ENCODE data around the gene TRAPPC1.
"Not testable (repeated sequence)": the region's sequence is repeated elsewhere in the genome, so short reads cannot be mapped to it uniquely, and the experiment has no call there.

Gene TRAPPC1

GRCh38 chr17:7931709-7932482, at the start of gene TRAPPC1, which contains the start of gene CNTROB:
TSS of gene TRAPPC1 (minus strand) at chr17:7931946. CDS start at chr17:7931829, 117 bp downstream.
TSS of gene CNTROB (plus strand) at chr17:7932206. CDS start at chr17:7933080, 874 bp downstream.
- DNase-seq: peak; percentile 94

- no peak for DNase-seq
Measured at GRCh38 chr17:7977805-7978204, 46.1 kb upstream of the TRAPPC1 start.

GRCh38 chr17:7977039-7977438, 45.3 kb upstream of the TRAPPC1 start:
- DNase-seq: no peak

GRCh38 chr17:7974638-7975131, 42.9 kb upstream of the TRAPPC1 start:
- no peak for DNase-seq

- no peak for DNase-seq
Measured at GRCh38 chr17:7972131-7972785, 40.5 kb upstream of the TRAPPC1 start.

- DNase-seq: no peak
Measured at GRCh38 chr17:7971651-7972050, 39.9 kb upstream of the TRAPPC1 start.

GRCh38 chr17:7969433-7969832, 37.7 kb upstream of the TRAPPC1 start:
- no peak for DNase-seq

- no peak for DNase-seq
Measured at GRCh38 chr17:7967751-7968150, 36.0 kb upstream of the TRAPPC1 start.

GRCh38 chr17:7961421-7961820, 29.7 kb upstream of the TRAPPC1 start:
- DNase-seq: no peak

- DNase-seq: no peak
Measured at GRCh38 chr17:7959503-7960253, 27.9 kb upstream of the TRAPPC1 start.

GRCh38 chr17:7956228-7956965, 24.7 kb upstream of the TRAPPC1 start:
- DNase-seq: no peak

GRCh38 chr17:7955414-7956227, 23.9 kb upstream of the TRAPPC1 start:
- no peak for DNase-seq

- not testable (repeated sequence) for DNase-seq
Measured at GRCh38 chr17:7953266-7953665, 21.5 kb upstream of the TRAPPC1 start.

- no peak for DNase-seq
Measured at GRCh38 chr17:7951143-7951792, 19.5 kb upstream of the TRAPPC1 start.

- DNase-seq: no peak
Measured at GRCh38 chr17:7950578-7950977, 18.8 kb upstream of the TRAPPC1 start.

- DNase-seq: no peak
Measured at GRCh38 chr17:7947651-7948050, 15.9 kb upstream of the TRAPPC1 start.

- DNase-seq: no peak
Measured at GRCh38 chr17:7946441-7946840, 14.7 kb upstream of the TRAPPC1 start.

GRCh38 chr17:7945651-7946050, 13.9 kb upstream of the TRAPPC1 start:
- DNase-seq: no peak

- no peak for DNase-seq
Measured at GRCh38 chr17:7944326-7944725, 12.6 kb upstream of the TRAPPC1 start.

GRCh38 chr17:7943291-7943690, 11.5 kb upstream of the TRAPPC1 start:
- DNase-seq: no peak

GRCh38 chr17:7940743-7941142, 9.0 kb upstream of the TRAPPC1 start:
- DNase-seq: no peak

All from NCI-H1092 (cell line).